SK-N-SH (cell line): Measurements from ENCODE around the gene KRT80. TPM values are rescaled to one million over a fixed set of nuclear protein-coding genes. Genes with fewer than 3 reads are reported as not detected.
A peak's percentile ranks its signal among the peaks of the same experiment; 100 is the strongest.

ENCODE experiments used
- CTCF ChIA-PET: fragments of 300-600, 350-600 bp; formaldehyde crosslinking; extraction: SDS; loops from one replicate; lab custom pipeline; 2021; lab: Yijun Ruan, JAX
- POLR2A ChIA-PET: fragments of 350-600 bp; sonication (Branson Sonifier 250); formaldehyde crosslinking; extraction: SDS; loops from one replicate; lab custom pipeline; 2020; ENCODE audit warnings: antibody characterized with exemption, inconsistent platforms; lab: Yijun Ruan, JAX
- DNase-seq: peaks from one replicate; pipeline ENCODE4 v3.0.0; 2012
- H2AFZ ChIP-seq: fragments of 200-600 bp; sonication (generic); 2 replicates; pipeline ENCODE4 v1.8.1; 2016; ENCODE audit warnings: antibody characterized with exemption, mild to moderate bottlenecking, low read depth
- H3F3A ChIP-seq: fragments of 200-600 bp; sonication (generic); replicated peaks from 2 replicates; pipeline ENCODE3; 2016; ENCODE audit warnings: antibody characterized with exemption, mild to moderate bottlenecking; ENCODE audit not compliant: insufficient read depth
- H3K27ac ChIP-seq, 2 experiments: fragments of 200-500 bp in 1 of 2; fragments of 200-600 bp in 1 of 2; sonication (Bioruptor generic) in 1 of 2; sonication (generic), shearing (Covaris generic) in 1 of 2; 2 replicates each; pipeline versions ENCODE4 v1.5.1 to v1.6.1; 2014 to 2016; ENCODE audit warnings: low read depth in 2 of 2, inconsistent platforms in 1 of 2, low read length in 1 of 2, mild to moderate bottlenecking in 1 of 2, mixed read lengths in 1 of 2
- H3K27me3 ChIP-seq: fragments of 200-600 bp; sonication (generic), shearing (Covaris generic); 2 replicates; pipeline ENCODE4 v1.6.1; 2016; ENCODE audit warnings: mixed run types; ENCODE audit not compliant: insufficient read depth
- H3K36me3 ChIP-seq, 2 experiments: fragments of 200-500 bp in 1 of 2; fragments of 200-600 bp in 1 of 2; sonication (Bioruptor generic) in 1 of 2; sonication (generic) in 1 of 2; replicated peaks in 1 of 2; 2 replicates each; pipeline versions ENCODE3 to v1.5.1; 2014 to 2016; ENCODE audit warnings: low read length in 1 of 2, mild to moderate bottlenecking in 1 of 2; ENCODE audit not compliant: insufficient read depth in 2 of 2, control insufficient read depth in 1 of 2
- H3K4me1 ChIP-seq, 2 experiments: fragments of 200-500 bp in 1 of 2; fragments of 200-600 bp in 1 of 2; sonication (Bioruptor generic) in 1 of 2; sonication (generic), shearing (Covaris generic) in 1 of 2; 2 replicates each; pipeline versions ENCODE4 v1.5.1 to v1.6.1; 2014 to 2016; ENCODE audit warnings: low read depth in 1 of 2, low read length in 1 of 2, mixed run types in 1 of 2; ENCODE audit not compliant: insufficient read depth in 2 of 2, control insufficient read depth in 1 of 2
- H3K4me2 ChIP-seq: fragments of 200-600 bp; sonication (generic), shearing (Covaris generic); 2 replicates; pipeline ENCODE4 v1.6.1; 2017; ENCODE audit warnings: mixed run types
- H3K4me3 ChIP-seq, 2 experiments: fragments of 200-500 bp in 1 of 2; fragments of 200-600 bp in 1 of 2; sonication (Bioruptor generic) in 1 of 2; sonication (generic), shearing (Covaris generic) in 1 of 2; 2 replicates each; pipeline versions ENCODE4 v1.5.1 to v1.8.1; 2014 to 2016; ENCODE audit warnings: low read depth in 2 of 2, inconsistent platforms in 1 of 2, low read length in 1 of 2, mild to moderate bottlenecking in 1 of 2, mixed read lengths in 1 of 2, moderate library complexity in 1 of 2
- H3K79me2 ChIP-seq: fragments of 200-600 bp; sonication (generic); 2 replicates; pipeline ENCODE4 v1.8.1; 2017; ENCODE audit warnings: mild to moderate bottlenecking; ENCODE audit not compliant: insufficient read depth
- H3K9ac ChIP-seq: fragments of 200-600 bp; sonication (generic); 2 replicates; pipeline ENCODE4 v1.6.1; 2017; ENCODE audit warnings: mixed run types
- H3K9me2 ChIP-seq: fragments of 200-600 bp; sonication (generic); 2 replicates; pipeline ENCODE4 v1.6.1; 2017; ENCODE audit warnings: mixed run types
- H3K9me3 ChIP-seq: fragments of 200-600 bp; sonication (generic); 2 replicates; pipeline ENCODE4 v1.6.1; 2017; ENCODE audit warnings: mixed run types, mild to moderate bottlenecking, moderate library complexity
- H4K20me1 ChIP-seq: fragments of 200-600 bp; sonication (generic); 2 replicates; pipeline ENCODE4 v1.6.1; 2017; ENCODE audit warnings: mild to moderate bottlenecking, mixed run types; ENCODE audit not compliant: insufficient read depth
- EP300 ChIP-seq, 2 experiments: IDR thresholded peaks; 2 replicates each; pipeline versions ENCODE4 v1.4.0 to v1.6.1; 2012; ENCODE audit warnings: borderline replicate concordance in 1 of 2, low read depth in 1 of 2, low read length in 1 of 2
- FOXM1 ChIP-seq: IDR thresholded peaks from 2 replicates; pipeline ENCODE4 v1.4.0; 2012; ENCODE audit warnings: low read depth, mild to moderate bottlenecking
- IRF3 ChIP-seq: fragments of 150-350 bp; IDR thresholded peaks from 2 replicates; pipeline ENCODE4 v1.6.1; 2016; ENCODE audit warnings: mild to moderate bottlenecking, low read depth, low read length
- NFIC ChIP-seq: IDR thresholded peaks from 2 replicates; pipeline ENCODE4 v1.4.0; 2012; ENCODE audit warnings: borderline replicate concordance
- PBX3 ChIP-seq: IDR thresholded peaks from 2 replicates; pipeline ENCODE4; 2012
- RAD21 ChIP-seq: IDR thresholded peaks from 2 replicates; pipeline ENCODE4 v1.6.1; 2012; ENCODE audit warnings: mild to moderate bottlenecking, low read length
- TCF12 ChIP-seq: IDR thresholded peaks from 2 replicates; pipeline ENCODE4 v1.4.0; 2012
- USF2 ChIP-seq: fragments of 150-350 bp; IDR thresholded peaks from 2 replicates; pipeline ENCODE4 v1.6.1; 2017; ENCODE audit warnings: antibody characterized with exemption, low read length, low read depth, borderline replicate concordance
- WGBS: methylation state at CpG from one replicate; pipeline ENCODE4 v1.1.6; 2017; ENCODE audit warnings: low lambda C conversion rate; 5-methylcytosine and 5-hydroxymethylcytosine counted together
- polyA plus RNA-seq, 3 experiments: library from polyadenylated mRNA; depleted of rRNA; stranded (reverse); fragments of >200 nt; gene quantifications; 2 replicates each; pipeline ENCODE4 v1.2.3, GENCODE V29; 2012
- TF ChIP-seq, protein P1 (sequence below): IDR thresholded peaks from 2 replicates; pipeline ENCODE4 v1.4.0; 2012; ENCODE audit warnings: low read depth

Gene KRT80
- polyA plus RNA-seq, 1 of the 3 experiments (the other 2 are of a cell fraction), result 14.9 TPM

GRCh38 chr12:52193991-52194390 lies 2.2 kb upstream of the KRT80 start:
- ChIA-PET CTCF (interaction anchor here (0.8 to 1.8 kb wide), 6 partner anchors 9 to 686 kb away, joined by 3 to 8 read pairs (median 4); no protein-coding TSS in a partner anchor), POLR2A (interaction anchor here (0.9 kb wide), 1 partner anchor 9 kb away, joined by 3 read pairs; no protein-coding TSS in a partner anchor)
- H3F3A ChIP-seq, result peaks cover 4% of the 10 kb centered on the region
- no peaks in the 10 kb centered on the region for H3K9me3 ChIP-seq
- H3K27me3 ChIP-seq, result no peaks in the 10 kb centered on the region
- DNase-seq, result no peak
- H3K27ac ChIP-seq, result peak overlapping the region; percentile 87 to 88
- peaks cover 51 to 73% of the 10 kb centered on the region in 2 experiments for H3K4me1 ChIP-seq
- no peak overlapping the region for H2AFZ ChIP-seq
- peak overlapping the region; percentile 31; the same call in 1 of the 2 replicates for H3K9ac ChIP-seq
- H3K9me2 ChIP-seq, result no peaks in the 10 kb centered on the region
- H3K4me3 ChIP-seq, result no peak overlapping the region
- H3K79me2 ChIP-seq, result no peaks in the 10 kb centered on the region; the same call in 1 of the 2 replicates
- H3K4me2 ChIP-seq, result peak overlapping the region; percentile 17
- H4K20me1 ChIP-seq, result no peaks in the 10 kb centered on the region
- TF ChIP-seq EP300 (IDR thresholded peaks at IDR 0.05; ENCODE audit: borderline replicate concordance in 1 of 2, low read depth in 1 of 2, low read length in 1 of 2), result peak in 1 of 2 experiments; percentile 16; a peak in 1 of 4 replicates
- TF ChIP-seq RAD21, result no peak
- TF ChIP-seq NFIC, result peak; percentile 72
- TF ChIP-seq, protein P1, sequence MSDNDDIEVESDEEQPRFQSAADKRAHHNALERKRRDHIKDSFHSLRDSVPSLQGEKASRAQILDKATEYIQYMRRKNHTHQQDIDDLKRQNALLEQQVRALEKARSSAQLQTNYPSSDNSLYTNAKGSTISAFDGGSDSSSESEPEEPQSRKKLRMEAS, result 0 out of 2 replicates have a peak, but pooled peaks have one; percentile 12
- no peak for TF ChIP-seq IRF3
- TF ChIP-seq TCF12, result no peak
- TF ChIP-seq PBX3, result peak; percentile 26
- no peaks in the 10 kb centered on the region for H3K36me3 ChIP-seq
- WGBS, result 21% methylated on average over 5 of the region's 6 CpGs

- Histone ChIP-seq H3K4me1 (peaks cover 51 to 71% of the 10 kb centered on the region in 2 experiments), H2AFZ (no peak overlapping the region), H3K9me2 (no peaks in the 10 kb centered on the region), H3K9me3 (no peaks in the 10 kb centered on the region), H3F3A (peaks cover 4% of the 10 kb centered on the region), H3K9ac (peak overlapping the region; percentile 31; the same call in 1 of the 2 replicates), H3K79me2 (no peaks in the 10 kb centered on the region; the same call in 1 of the 2 replicates), H3K4me2 (peak overlapping the region; percentile 17), H3K27ac (peak overlapping the region; percentile 87 to 88), H4K20me1 (no peaks in the 10 kb centered on the region), H3K27me3 (no peaks in the 10 kb centered on the region), H3K4me3 (no peak overlapping the region), H3K36me3 (no peaks in the 10 kb centered on the region)
- ChIA-PET CTCF (interaction anchor here (0.8 to 1.8 kb wide), 6 partner anchors 9 to 687 kb away, joined by 3 to 8 read pairs (median 4); no protein-coding TSS in a partner anchor), POLR2A (interaction anchor here (0.9 kb wide), 1 partner anchor 9 kb away, joined by 3 read pairs; no protein-coding TSS in a partner anchor)
- 76% methylated on average over 4 of the region's 6 CpGs for WGBS
- TF ChIP-seq USF2, result no peak
- TF ChIP-seq TCF12, result peak; percentile 20; the same call in 1 of the 2 replicates
- TF ChIP-seq FOXM1, result no peak
- DNase-seq, result no peak
Observed at GRCh38 chr12:52193532-52193931, 1.7 kb upstream of the KRT80 start.
